Peyer's patch (tissue), 4 donors: ENCODE measurements around the gene PSAPL1.

Experiments
- CTCF ChIP-seq, 6 experiments: fragments of 450-650 bp in 4 of 6; fragments of 200-600 bp in 2 of 6; sonication (generic) in 1 of 6; IDR thresholded peaks; one replicate each; pipeline ENCODE4 v1.5.1; 2017 to 2019; ENCODE audit warnings: antibody characterized with exemption in 6 of 6, mild to moderate bottlenecking in 3 of 6, moderate library complexity in 1 of 6
- POLR2A ChIP-seq, 2 donors: fragments of 450-650 bp; IDR thresholded peaks; one replicate each; pipeline ENCODE4 v1.5.1; 2017; ENCODE audit warnings: antibody characterized with exemption in 2 of 2, mild to moderate bottlenecking in 2 of 2, moderate library complexity in 2 of 2

DNA sequence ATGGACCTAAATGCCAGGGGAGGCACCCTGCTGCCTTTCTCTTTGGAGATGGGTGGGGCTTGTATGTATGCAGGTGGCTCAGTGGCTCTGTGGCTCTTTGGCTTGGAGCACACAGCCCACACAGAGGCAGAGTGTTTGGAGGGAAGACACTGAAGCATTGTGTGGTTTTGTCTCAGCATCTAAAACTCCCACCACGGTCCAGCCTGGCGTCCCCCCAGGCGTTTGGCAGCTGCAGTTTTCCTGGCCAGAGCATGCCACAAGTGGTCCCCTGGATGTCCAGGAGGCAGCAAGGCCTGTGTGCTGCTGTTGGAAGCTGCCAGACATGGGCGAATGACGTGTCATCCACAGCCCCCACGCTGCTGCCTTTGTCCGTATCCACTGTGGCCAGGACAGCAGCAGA, 32.2 kb upstream of the PSAPL1 start:
- TF ChIP-seq CTCF (IDR thresholded peaks at IDR 0.05) (no peak), POLR2A (IDR thresholded peaks at IDR 0.05) (no peak)
